HG02981 (cell line): ENCODE data around the gene STX4.
A peak's percentile ranks its signal among the peaks of the same experiment; 100 is the strongest.
"Not testable (repeated sequence)": the region's sequence is repeated elsewhere in the genome, so short reads cannot be mapped to it uniquely, and the experiment has no call there.

Source experiments
- ATAC-seq: cut with Tn5 transposase; IDR thresholded peaks from one replicate; pipeline ENCODE4 v1.9.1; 2021; ENCODE audit warnings: mild to moderate bottlenecking, moderate library complexity; ENCODE audit not compliant: unreplicated experiment

STX4 gene

GRCh38 chr16:31013292-31013691, 20.1 kb upstream of the STX4 start:
- ATAC-seq = not testable (repeated sequence)

- ATAC-seq = no peak
Measured at GRCh38 chr16:31016018-31016417, 17.3 kb upstream of the STX4 start.

GRCh38 chr16:31017756-31018155, 15.6 kb upstream of the STX4 start:
- not testable (repeated sequence) for ATAC-seq

GRCh38 chr16:31020536-31020935, 12.8 kb upstream of the STX4 start:
- no peak for ATAC-seq

- ATAC-seq = no peak
Measured at GRCh38 chr16:31022544-31023251, 10.7 kb upstream of the STX4 start.

GRCh38 chr16:31023252-31023602, 10.1 kb upstream of the STX4 start:
- ATAC-seq = no peak

GRCh38 chr16:31023627-31024226, 9.6 kb upstream of the STX4 start:
- ATAC-seq = no peak

GRCh38 chr16:31025339-31025738, 8.0 kb upstream of the STX4 start:
- ATAC-seq = no peak

- no peak for ATAC-seq
Measured at GRCh38 chr16:31029272-31029671, 4.1 kb upstream of the STX4 start.

- no peak for ATAC-seq
Measured at GRCh38 chr16:31031276-31031675, 2.1 kb upstream of the STX4 start.

GRCh38 chr16:31033709-31034492, 543 bp downstream of the STX4 start:
- ATAC-seq = peak; percentile 42

- no peak for ATAC-seq
Measured at GRCh38 chr16:31036691-31037090, 3.3 kb downstream of the STX4 start.

GRCh38 chr16:31038993-31039392, 5.6 kb downstream of the STX4 start:
- no peak for ATAC-seq

GRCh38 chr16:31042866-31043265, 9.5 kb downstream of the STX4 start:
- no peak for ATAC-seq

- no peak for ATAC-seq
Measured at GRCh38 chr16:31043352-31043751, 10.0 kb downstream of the STX4 start.

- ATAC-seq = no peak
Measured at GRCh38 chr16:31043898-31044481, 10.6 kb downstream of the STX4 start.

- no peak for ATAC-seq
Measured at GRCh38 chr16:31050280-31051030, 17.1 kb downstream of the STX4 start.

- no peak for ATAC-seq
Measured at GRCh38 chr16:31052114-31052513, 18.8 kb downstream of the STX4 start.

- no peak for ATAC-seq
Measured at GRCh38 chr16:31055613-31056012, 22.3 kb downstream of the STX4 start.

- ATAC-seq = no peak
Measured at GRCh38 chr16:31061126-31061812, 27.9 kb downstream of the STX4 start.
